ENCODE measurements around the gene F8A2.
"Not testable (repeated sequence)": the region's sequence is repeated elsewhere in the genome, so short reads cannot be mapped to it uniquely, and the experiment has no call there.

Gene F8A2

GRCh38 chrX:155345689-155346088, 36.2 kb upstream of the F8A2 start:
- not testable (repeated sequence) for H2AK5ac ChIP-seq (ENCODE audit: low read length); H3K36me3 ChIP-seq (ENCODE audit: control insufficient read depth in 1 of 2, insufficient read depth in 2 of 2, low read length in 2 of 2); H3K4me1 ChIP-seq (ENCODE audit: control insufficient read depth in 1 of 2, insufficient read depth in 2 of 2, low read length in 2 of 2); H4K8ac ChIP-seq (ENCODE audit: low read depth, low read length); H3K27ac ChIP-seq (ENCODE audit: low read depth, low read length); H4K91ac ChIP-seq (ENCODE audit: low read depth, low read length); H3K4me3 ChIP-seq (ENCODE audit: low read depth, low read length); H3K79me2 ChIP-seq (ENCODE audit: control insufficient read depth, insufficient read depth, low read length, poor library complexity); H3K23ac ChIP-seq (ENCODE audit: low read length); H3K27me3 ChIP-seq (ENCODE audit: insufficient read depth, low read length); DNase-seq; H3K4me2 ChIP-seq (ENCODE audit: low read length); H3K79me1 ChIP-seq (ENCODE audit: low read length); H3K9me3 ChIP-seq (ENCODE audit: insufficient read depth, low read depth, low read length); H4K12ac ChIP-seq (ENCODE audit: low read depth, low read length); H3K4ac ChIP-seq (ENCODE audit: low read depth, low read length); H2BK5ac ChIP-seq (ENCODE audit: low read depth, low read length, poor library complexity); H3K9ac ChIP-seq (ENCODE audit: low read length); H2BK12ac ChIP-seq (ENCODE audit: low read length); H2BK120ac ChIP-seq (ENCODE audit: insufficient read depth, low read length, poor library complexity); H3K14ac ChIP-seq (ENCODE audit: low read length); H3K18ac ChIP-seq (ENCODE audit: low read length); H2AFZ ChIP-seq (ENCODE audit: insufficient read depth, low read length, poor library complexity)
- WGBS (ENCODE audit: extremely low coverage, insufficient coverage, insufficient read length): no CpG with 5 or more reads among the region's 1 CpG

GRCh38 chrX:155349448-155349847, 32.4 kb upstream of the F8A2 start:
- H4K8ac ChIP-seq (ENCODE audit: low read depth, low read length); H3K79me1 ChIP-seq (ENCODE audit: low read length): not testable (repeated sequence)

GRCh38 chrX:155363712-155364111, 18.2 kb upstream of the F8A2 start:
- not testable (repeated sequence) for H3K4me1 ChIP-seq (ENCODE audit: control insufficient read depth in 1 of 2, insufficient read depth in 2 of 2, low read length in 2 of 2); H3K79me1 ChIP-seq (ENCODE audit: low read length)

More at GRCh38 chrX:155349448-155349847, 32.4 kb upstream of the F8A2 start:
- not testable (repeated sequence) for H2BK120ac ChIP-seq (ENCODE audit: insufficient read depth, low read length, poor library complexity); H2AFZ ChIP-seq (ENCODE audit: insufficient read depth, low read length, poor library complexity); H3K23ac ChIP-seq (ENCODE audit: low read length); H3K27ac ChIP-seq (ENCODE audit: low read depth, low read length); H3K36me3 ChIP-seq (ENCODE audit: control insufficient read depth in 1 of 2, insufficient read depth in 2 of 2, low read length in 2 of 2); H3K27me3 ChIP-seq (ENCODE audit: insufficient read depth, low read length); H3K4ac ChIP-seq (ENCODE audit: low read depth, low read length); H3K79me2 ChIP-seq (ENCODE audit: control insufficient read depth, insufficient read depth, low read length, poor library complexity); H3K4me1 ChIP-seq (ENCODE audit: control insufficient read depth in 1 of 2, insufficient read depth in 2 of 2, low read length in 2 of 2); H4K12ac ChIP-seq (ENCODE audit: low read depth, low read length); H3K4me3 ChIP-seq (ENCODE audit: low read depth, low read length); H3K14ac ChIP-seq (ENCODE audit: low read length); H2BK12ac ChIP-seq (ENCODE audit: low read length); H3K4me2 ChIP-seq (ENCODE audit: low read length); H2BK5ac ChIP-seq (ENCODE audit: low read depth, low read length, poor library complexity); H3K18ac ChIP-seq (ENCODE audit: low read length); H3K9ac ChIP-seq (ENCODE audit: low read length); DNase-seq; H3K9me3 ChIP-seq (ENCODE audit: insufficient read depth, low read depth, low read length); H2AK5ac ChIP-seq (ENCODE audit: low read length); H4K91ac ChIP-seq (ENCODE audit: low read depth, low read length)
- no CpG with 5 or more reads among the region's 4 CpGs for WGBS (ENCODE audit: extremely low coverage, insufficient coverage, insufficient read length)

GRCh38 chrX:155373777-155374458, 8.0 kb upstream of the F8A2 start:
- H3K79me1 ChIP-seq (ENCODE audit: low read length); H2AFZ ChIP-seq (ENCODE audit: insufficient read depth, low read length, poor library complexity); H2BK120ac ChIP-seq (ENCODE audit: insufficient read depth, low read length, poor library complexity); H3K36me3 ChIP-seq (ENCODE audit: control insufficient read depth in 1 of 2, insufficient read depth in 2 of 2, low read length in 2 of 2); DNase-seq; H3K4me1 ChIP-seq (ENCODE audit: control insufficient read depth in 1 of 2, insufficient read depth in 2 of 2, low read length in 2 of 2); H4K12ac ChIP-seq (ENCODE audit: low read depth, low read length); H3K9me3 ChIP-seq (ENCODE audit: insufficient read depth, low read depth, low read length); H4K91ac ChIP-seq (ENCODE audit: low read depth, low read length); H3K4ac ChIP-seq (ENCODE audit: low read depth, low read length); H3K4me2 ChIP-seq (ENCODE audit: low read length); H3K9ac ChIP-seq (ENCODE audit: low read length); H3K4me3 ChIP-seq (ENCODE audit: low read depth, low read length); H2BK5ac ChIP-seq (ENCODE audit: low read depth, low read length, poor library complexity); H3K18ac ChIP-seq (ENCODE audit: low read length); H3K23ac ChIP-seq (ENCODE audit: low read length); H2AK5ac ChIP-seq (ENCODE audit: low read length); H3K79me2 ChIP-seq (ENCODE audit: control insufficient read depth, insufficient read depth, low read length, poor library complexity); H2BK12ac ChIP-seq (ENCODE audit: low read length); H4K8ac ChIP-seq (ENCODE audit: low read depth, low read length); H3K27ac ChIP-seq (ENCODE audit: low read depth, low read length); H3K27me3 ChIP-seq (ENCODE audit: insufficient read depth, low read length); H3K14ac ChIP-seq (ENCODE audit: low read length): not testable (repeated sequence)
- WGBS (ENCODE audit: extremely low coverage, insufficient coverage, insufficient read length): no CpG with 5 or more reads among the region's 9 CpGs

More at GRCh38 chrX:155363712-155364111, 18.2 kb upstream of the F8A2 start:
- H3K27me3 ChIP-seq (ENCODE audit: insufficient read depth, low read length); H2BK12ac ChIP-seq (ENCODE audit: low read length); H3K4me3 ChIP-seq (ENCODE audit: low read depth, low read length); H2AK5ac ChIP-seq (ENCODE audit: low read length); H2BK120ac ChIP-seq (ENCODE audit: insufficient read depth, low read length, poor library complexity); DNase-seq; H3K14ac ChIP-seq (ENCODE audit: low read length); H4K12ac ChIP-seq (ENCODE audit: low read depth, low read length); H2AFZ ChIP-seq (ENCODE audit: insufficient read depth, low read length, poor library complexity); H3K4me2 ChIP-seq (ENCODE audit: low read length); H3K18ac ChIP-seq (ENCODE audit: low read length); H3K9me3 ChIP-seq (ENCODE audit: insufficient read depth, low read depth, low read length); H3K27ac ChIP-seq (ENCODE audit: low read depth, low read length); H3K9ac ChIP-seq (ENCODE audit: low read length); H3K36me3 ChIP-seq (ENCODE audit: control insufficient read depth in 1 of 2, insufficient read depth in 2 of 2, low read length in 2 of 2); H2BK5ac ChIP-seq (ENCODE audit: low read depth, low read length, poor library complexity); H3K79me2 ChIP-seq (ENCODE audit: control insufficient read depth, insufficient read depth, low read length, poor library complexity); H3K23ac ChIP-seq (ENCODE audit: low read length); H4K8ac ChIP-seq (ENCODE audit: low read depth, low read length); H3K4ac ChIP-seq (ENCODE audit: low read depth, low read length); H4K91ac ChIP-seq (ENCODE audit: low read depth, low read length): not testable (repeated sequence)
- no CpG with 5 or more reads among the region's 7 CpGs for WGBS (ENCODE audit: extremely low coverage, insufficient coverage, insufficient read length)
